H1 (cell line): ENCODE measurements around the gene PGD. TPM values are rescaled to one million over a fixed set of nuclear protein-coding genes. Genes with fewer than 3 reads are reported as not detected.

Experiments used
- CTCF ChIA-PET: fragments of 300-600 bp; sonication (Branson Sonifier 250); formaldehyde crosslinking; loops from one replicate; lab custom pipeline; 2021; ENCODE audit not compliant: partially characterized antibody; lab: Charles Lee
- POLR2A ChIA-PET: fragments of 300-600 bp; sonication (Branson Sonifier 250); formaldehyde crosslinking; loops from one replicate; lab custom pipeline; 2021; ENCODE audit warnings: inconsistent platforms; ENCODE audit not compliant: partially characterized antibody; lab: Charles Lee
- DNase-seq, 2 experiments: peaks; one replicate each; pipeline versions ENCODE4 v3.0.0 to v3.0.0-alpha.2; 2010 to 2022; ENCODE audit warnings: low spot score in 2 of 2, low read depth in 1 of 2, mixed read lengths in 1 of 2
- FAIRE-seq: peaks from 2 replicates; lab custom pipeline; 2011; peaks lifted over from hg19 to GRCh38; lab: Jason Lieb, UNC
- H2AFZ ChIP-seq: 2 replicates; pipeline ENCODE4 v1.8.1; 2012; ENCODE audit warnings: low read length, inconsistent platforms
- H2AK5ac ChIP-seq: 2 replicates; pipeline ENCODE4 v1.6.1; 2013; ENCODE audit warnings: low read depth, low read length
- H2BK120ac ChIP-seq: replicated peaks from 2 replicates; pipeline ENCODE3; 2013; ENCODE audit warnings: low read depth, low read length, inconsistent platforms
- H2BK12ac ChIP-seq: 2 replicates; pipeline ENCODE4 v1.6.1; 2013; ENCODE audit warnings: low read depth, low read length
- H2BK15ac ChIP-seq: 2 replicates; pipeline ENCODE4 v1.6.1; 2013; ENCODE audit warnings: low read length
- H2BK20ac ChIP-seq: 2 replicates; pipeline ENCODE4 v1.6.1; 2013; ENCODE audit warnings: low read length
- H2BK5ac ChIP-seq: 2 replicates; pipeline ENCODE4 v1.6.1; 2013; ENCODE audit warnings: low read depth, low read length
- H3K14ac ChIP-seq: 2 replicates; pipeline ENCODE4 v1.6.1; 2013; ENCODE audit warnings: inconsistent platforms; ENCODE audit not compliant: insufficient read length
- H3K18ac ChIP-seq: 2 replicates; pipeline ENCODE4 v1.6.1; 2013; ENCODE audit warnings: low read length; ENCODE audit errors: extremely low read depth
- H3K23ac ChIP-seq: 2 replicates; pipeline ENCODE4 v1.6.1; 2013; ENCODE audit warnings: inconsistent platforms; ENCODE audit not compliant: insufficient read length
- H3K23me2 ChIP-seq: 2 replicates; pipeline ENCODE4 v1.6.1; 2013; ENCODE audit warnings: low read depth, low read length
- H3K27ac ChIP-seq: 2 replicates; pipeline ENCODE4 v1.6.1; 2011; ENCODE audit warnings: low read depth, low read length, inconsistent platforms
- H3K27me3 ChIP-seq, 4 experiments: replicated peaks in 1 of 4; 1 replicate in 1 of 4; 2 replicates in 3 of 4; pipeline versions ENCODE4 v1.6.1 to v1.8.1; 2011 to 2013; ENCODE audit warnings: low read length in 3 of 4, mild to moderate bottlenecking in 3 of 4, inconsistent platforms in 2 of 4, mixed read lengths in 2 of 4, moderate library complexity in 1 of 4; ENCODE audit not compliant: control insufficient read depth in 3 of 4, insufficient read depth in 3 of 4; ENCODE audit errors: extremely low read depth in 1 of 4
- H3K36me3 ChIP-seq, 4 experiments: 2 replicates each; pipeline versions ENCODE4 v1.6.1 to v1.8.1; 2011 to 2013; ENCODE audit warnings: mild to moderate bottlenecking in 4 of 4, low read length in 3 of 4, moderate library complexity in 2 of 4, control low read depth in 1 of 4, inconsistent platforms in 1 of 4; ENCODE audit not compliant: insufficient read depth in 4 of 4, control insufficient read depth in 2 of 4
- H3K4ac ChIP-seq: replicated peaks from 2 replicates; pipeline ENCODE3; 2013; ENCODE audit warnings: low read length, low read depth, mixed read lengths, inconsistent platforms; ENCODE audit not compliant: insufficient read length
- H3K4me1 ChIP-seq, 4 experiments: replicated peaks in 1 of 4; 1 replicate in 1 of 4; 2 replicates in 3 of 4; pipeline versions ENCODE4 v1.6.1 to v1.8.1; 2011 to 2013; ENCODE audit warnings: low read length in 3 of 4, inconsistent platforms in 2 of 4, mixed read lengths in 1 of 4; ENCODE audit not compliant: insufficient read depth in 4 of 4, control insufficient read depth in 3 of 4
- H3K4me2 ChIP-seq, 2 experiments: 2 replicates each; pipeline versions ENCODE4 v1.6.1 to v1.8.1; 2011 to 2013; ENCODE audit warnings: low read depth in 2 of 2, low read length in 2 of 2, control low read depth in 1 of 2, inconsistent platforms in 1 of 2, mild to moderate bottlenecking in 1 of 2; ENCODE audit not compliant: insufficient read depth in 1 of 2
- H3K4me3 ChIP-seq, 4 experiments: fragments of 200-600, 300-600 bp in 1 of 4; sonication (generic), shearing (Covaris generic), sonication (Bioruptor Twin) in 1 of 4; 2 replicates each; pipeline versions ENCODE4 v1.5.1 to v1.8.1; 2011 to 2016; ENCODE audit warnings: low read length in 4 of 4, low read depth in 3 of 4, control low read depth in 2 of 4, inconsistent platforms in 2 of 4, mild to moderate bottlenecking in 2 of 4, mixed read lengths in 1 of 4, moderate library complexity in 1 of 4; ENCODE audit not compliant: insufficient read depth in 2 of 4; ENCODE audit errors: extremely low read depth in 1 of 4
- H3K56ac ChIP-seq: replicated peaks from 2 replicates; pipeline ENCODE3; 2013; ENCODE audit warnings: low read depth, mild to moderate bottlenecking, mixed read lengths, low read length, inconsistent platforms; ENCODE audit not compliant: insufficient read length
- H3K79me1 ChIP-seq: 2 replicates; pipeline ENCODE4 v1.6.1; 2013; ENCODE audit warnings: low read depth, low read length, control low read depth
- H3K79me2 ChIP-seq, 2 experiments: 2 replicates each; pipeline versions ENCODE4 v1.6.1 to v1.8.1; 2012 to 2013; ENCODE audit warnings: low read length in 2 of 2, mild to moderate bottlenecking in 2 of 2, inconsistent platforms in 1 of 2; ENCODE audit not compliant: insufficient read depth in 2 of 2, control insufficient read depth in 1 of 2
- H3K9ac ChIP-seq, 4 experiments: replicated peaks in 1 of 4; 1 replicate in 1 of 4; 2 replicates in 3 of 4; pipeline versions ENCODE4 v1.6.1 to v1.8.1; 2011 to 2013; ENCODE audit warnings: low read depth in 3 of 4, low read length in 3 of 4, control low read depth in 2 of 4, mild to moderate bottlenecking in 2 of 4, moderate library complexity in 2 of 4, inconsistent platforms in 1 of 4; ENCODE audit errors: extremely low read depth in 1 of 4
- H3K9me3 ChIP-seq, 2 experiments: 2 replicates each; pipeline versions ENCODE4 v1.6.1 to v1.8.1; 2012 to 2013; ENCODE audit warnings: mild to moderate bottlenecking in 2 of 2, moderate library complexity in 2 of 2, control low read depth in 1 of 2, inconsistent platforms in 1 of 2, low read depth in 1 of 2, low read length in 1 of 2, mixed read lengths in 1 of 2; ENCODE audit not compliant: insufficient read depth in 2 of 2
- H4K20me1 ChIP-seq, 2 experiments: replicated peaks in 1 of 2; 2 replicates each; pipeline versions ENCODE3 to v1.8.1; 2011 to 2013; ENCODE audit warnings: inconsistent platforms in 2 of 2, low read length in 2 of 2, mild to moderate bottlenecking in 1 of 2; ENCODE audit not compliant: insufficient read depth in 2 of 2, control insufficient read depth in 1 of 2
- H4K5ac ChIP-seq: 2 replicates; pipeline ENCODE4 v1.6.1; 2013; ENCODE audit warnings: low read length, low read depth, mixed read lengths, inconsistent platforms; ENCODE audit not compliant: insufficient read length
- H4K8ac ChIP-seq: 2 replicates; pipeline ENCODE4 v1.8.0; 2013; ENCODE audit warnings: mild to moderate bottlenecking, moderate library complexity, low read length, inconsistent platforms; ENCODE audit not compliant: insufficient read depth; ENCODE audit errors: extremely low read depth
- H4K91ac ChIP-seq: replicated peaks from 2 replicates; pipeline ENCODE3; 2013; ENCODE audit warnings: low read length, mixed read lengths, inconsistent platforms; ENCODE audit not compliant: insufficient read length
- ASH2L ChIP-seq: fragments of 200-600, 300-600 bp; sonication (generic); IDR thresholded peaks from one replicate; pipeline ENCODE4 v1.7.1; 2017; ENCODE audit warnings: low read length
- CBX8 ChIP-seq: fragments of 300-800, 300-1000 bp; sonication (generic); IDR thresholded peaks from 2 replicates; pipeline ENCODE4 v1.7.1; 2016; ENCODE audit warnings: low read depth, low read length, borderline replicate concordance
- CHD2 ChIP-seq: IDR thresholded peaks from 2 replicates; pipeline ENCODE4 v1.6.1; 2012; ENCODE audit warnings: low read length, improper control_type of control experiment
- EGR1 ChIP-seq: IDR thresholded peaks from 2 replicates; pipeline ENCODE4 v1.6.1; 2011; ENCODE audit warnings: low read depth, low read length, borderline replicate concordance
- EZH2 ChIP-seq: fragments of 200-600 bp; sonication (generic); IDR thresholded peaks from 2 replicates; pipeline ENCODE4 v1.7.1; 2012; ENCODE audit warnings: low read depth, mild to moderate bottlenecking, moderate library complexity, low read length, inconsistent platforms; ENCODE audit not compliant: severe bottlenecking
- GABPA ChIP-seq: IDR thresholded peaks from 2 replicates; pipeline ENCODE4 v1.6.1; 2011; ENCODE audit warnings: mild to moderate bottlenecking, low read length, moderate library complexity, borderline replicate concordance; ENCODE audit not compliant: insufficient read depth
- KDM4A ChIP-seq: IDR thresholded peaks from one replicate; pipeline ENCODE4 v1.7.1; 2012; ENCODE audit warnings: low read depth, mild to moderate bottlenecking, moderate library complexity, low read length, inconsistent platforms; ENCODE audit not compliant: severe bottlenecking
- NANOG ChIP-seq: IDR thresholded peaks from 2 replicates; pipeline ENCODE4 v1.6.1; 2011; ENCODE audit warnings: low read length, low read depth, mild to moderate bottlenecking, inconsistent platforms; ENCODE audit not compliant: insufficient read depth, poor library complexity, severe bottlenecking
- TEAD4 ChIP-seq: IDR thresholded peaks from 2 replicates; pipeline ENCODE4 v1.6.1; 2012; ENCODE audit warnings: low read depth, low read length, inconsistent platforms, mixed read lengths
- WGBS, 2 experiments: shearing (Covaris generic) in 1 of 2; methylation state at CpG; one replicate each; pipeline versions ENCODE4 v1.1.6 to v1.1.7; 2013 to 2015; ENCODE audit warnings: low lambda C conversion rate in 2 of 2, mixed read lengths in 2 of 2, inconsistent platforms in 1 of 2, low coverage in 1 of 2, missing lambda C conversion rate in 1 of 2; ENCODE audit not compliant: insufficient replicate concordance in 2 of 2, insufficient coverage in 1 of 2, insufficient read length in 1 of 2; ENCODE audit errors: extremely low coverage in 1 of 2, missing lambda C conversion rate in 1 of 2; 5-methylcytosine and 5-hydroxymethylcytosine counted together
- polyA plus RNA-seq, 7 experiments: library from polyadenylated mRNA; depleted of rRNA in 3 of 7; stranded (reverse) in 5 of 7; unstranded in 2 of 7; fragments of >200 nt in 5 of 7; fragments of 200-250 nt in 2 of 7; gene quantifications; 1 replicate in 5 of 7; 2 replicates in 1 of 7; 4 replicates in 1 of 7; pipeline versions ENCODE4 v1.2.1 to v1.2.3, GENCODE V29; 2011 to 2013; ENCODE audit warnings: missing spikeins in 2 of 7, mixed read lengths in 2 of 7
- total RNA-seq: library from RNA; stranded (reverse); fragmentation: NEBNext Ultra II Directional; extraction: Animal tissue kit (Norgen Biotek cat#: 25700); gene quantifications from 2 replicates; pipeline ENCODE4 v1.2.1, GENCODE V29; 2021
- TF ChIP-seq, protein P1 (sequence below), 3 experiments: IDR thresholded peaks; 1 replicate in 2 of 3; 2 replicates in 1 of 3; pipeline versions ENCODE4 v1.5.1 to v1.6.1; 2011; ENCODE audit warnings: low read length in 3 of 3, mild to moderate bottlenecking in 3 of 3, inconsistent platforms in 2 of 3, low read depth in 1 of 3, moderate library complexity in 1 of 3; ENCODE audit not compliant: insufficient read depth in 1 of 3; ENCODE audit errors: control extremely low read depth in 1 of 3

The PGD gene
- total and polyA plus RNA-seq, 2 of the 8 experiments (the other 6 are each of a cell fraction or from before 2014, with no cell fraction given): 191 to 331 TPM

DNA sequence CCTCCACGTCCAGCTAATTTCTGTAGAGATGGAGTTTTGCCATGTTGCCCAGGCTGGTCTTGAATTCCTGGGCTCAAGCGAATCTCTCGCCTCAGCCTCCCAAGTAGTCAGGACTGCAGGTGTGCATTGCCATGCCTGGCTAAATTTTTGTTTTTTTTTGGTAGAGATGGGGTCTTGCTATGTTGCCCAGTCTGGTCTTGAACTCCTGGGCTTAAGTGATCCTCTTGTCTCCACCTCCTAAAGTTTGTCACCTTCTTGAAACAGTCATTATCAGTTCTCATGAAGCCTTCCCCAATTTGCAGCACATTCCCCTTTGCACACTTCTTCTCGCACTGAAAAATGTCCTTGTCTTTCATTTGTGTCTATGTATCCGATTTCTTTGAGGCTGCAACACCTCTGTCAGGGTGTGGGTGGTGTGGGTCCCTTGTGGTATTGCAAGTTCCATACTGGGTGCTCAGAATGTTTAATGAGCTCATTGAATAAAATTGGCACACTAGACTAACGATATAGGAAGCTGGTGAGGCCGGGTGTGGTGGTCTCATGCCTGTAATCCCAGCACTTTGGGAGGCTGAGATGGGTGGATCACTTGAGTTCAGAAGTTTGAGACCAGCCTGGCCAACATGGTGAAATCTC is 48.0 kb downstream of the PGD start:
- H3K27ac ChIP-seq: no peak overlapping the region
- 90% methylated on average over 7 of the region's 7 CpGs; no CpG with 5 or more reads in 1 of the 2 experiments for WGBS, 2 experiments
- H3K4me3 ChIP-seq: no peak overlapping the region
- ChIA-PET POLR2A (interaction anchor here (0.6 to 2.5 kb wide), 5 partner anchors 10 to 1147 kb away, joined by 3 to 14 read pairs (median 6); partner anchors contain the start of gene CENPS), CTCF (interaction anchor here (0.7 to 0.9 kb wide), 3 partner anchors 16 to 1706 kb away, joined by 3 to 4 read pairs (median 3); no protein-coding TSS in a partner anchor)
- H3K27me3 ChIP-seq: no peaks in the 10 kb centered on the region; a peak in 1 of 7 replicates
- no peak overlapping the region for H3K9ac ChIP-seq
- peaks cover 0 to 4% of the 10 kb centered on the region in 2 experiments for H4K20me1 ChIP-seq
- H3K79me2 ChIP-seq: no peaks in the 10 kb centered on the region
- no peaks in the 10 kb centered on the region for H3K9me3 ChIP-seq
- H2BK120ac ChIP-seq: no peak overlapping the region
- DNase-seq: no peak
- H2BK5ac ChIP-seq: no peak overlapping the region
- FAIRE-seq: no peak
- H2BK15ac ChIP-seq: no peak overlapping the region
- no peak overlapping the region for H3K4ac ChIP-seq
- H3K56ac ChIP-seq: no peak overlapping the region
- no peaks in the 10 kb centered on the region; the same call in 1 of the 2 replicates for H3K79me1 ChIP-seq
- no peak overlapping the region for H3K14ac ChIP-seq
- no peak overlapping the region for H4K91ac ChIP-seq
- H3K23me2 ChIP-seq: no peaks in the 10 kb centered on the region
- no peak overlapping the region for H3K18ac ChIP-seq
- peaks cover 0 to 4% (median 0%) of the 10 kb centered on the region in 4 experiments; a peak in 1 of 8 replicates for H3K36me3 ChIP-seq
- no peak overlapping the region for H2BK12ac ChIP-seq
- H3K23ac ChIP-seq: no peak overlapping the region
- no peak overlapping the region for H2AK5ac ChIP-seq
- no peak overlapping the region for H4K5ac ChIP-seq
- no peak overlapping the region for H3K4me2 ChIP-seq
- H2AFZ ChIP-seq: no peak overlapping the region
- no peak overlapping the region for H2BK20ac ChIP-seq
- no peak overlapping the region; the same call in 1 of the 2 replicates for H4K8ac ChIP-seq
- peaks cover 0 to 9% (median 5%) of the 10 kb centered on the region in 4 experiments; a peak in 5 of 7 replicates for H3K4me1 ChIP-seq
- TF ChIP-seq NANOG (no peak), GABPA (no peak), CBX8 (no peak), KDM4A (no peak), CHD2 (no peak), EZH2 (no peak), EGR1 (no peak), TEAD4 (no peak), ASH2L (no peak)
- TF ChIP-seq, protein P1, sequence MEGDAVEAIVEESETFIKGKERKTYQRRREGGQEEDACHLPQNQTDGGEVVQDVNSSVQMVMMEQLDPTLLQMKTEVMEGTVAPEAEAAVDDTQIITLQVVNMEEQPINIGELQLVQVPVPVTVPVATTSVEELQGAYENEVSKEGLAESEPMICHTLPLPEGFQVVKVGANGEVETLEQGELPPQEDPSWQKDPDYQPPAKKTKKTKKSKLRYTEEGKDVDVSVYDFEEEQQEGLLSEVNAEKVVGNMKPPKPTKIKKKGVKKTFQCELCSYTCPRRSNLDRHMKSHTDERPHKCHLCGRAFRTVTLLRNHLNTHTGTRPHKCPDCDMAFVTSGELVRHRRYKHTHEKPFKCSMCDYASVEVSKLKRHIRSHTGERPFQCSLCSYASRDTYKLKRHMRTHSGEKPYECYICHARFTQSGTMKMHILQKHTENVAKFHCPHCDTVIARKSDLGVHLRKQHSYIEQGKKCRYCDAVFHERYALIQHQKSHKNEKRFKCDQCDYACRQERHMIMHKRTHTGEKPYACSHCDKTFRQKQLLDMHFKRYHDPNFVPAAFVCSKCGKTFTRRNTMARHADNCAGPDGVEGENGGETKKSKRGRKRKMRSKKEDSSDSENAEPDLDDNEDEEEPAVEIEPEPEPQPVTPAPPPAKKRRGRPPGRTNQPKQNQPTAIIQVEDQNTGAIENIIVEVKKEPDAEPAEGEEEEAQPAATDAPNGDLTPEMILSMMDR (IDR thresholded peaks at IDR 0.05; ENCODE audit: control extremely low read depth in 1 of 3, insufficient read depth in 1 of 3, low read depth in 1 of 3, low read length in 3 of 3): no peak
